H1 (cell line): ENCODE results near the gene SMTN. TPM values are rescaled to one million over a fixed set of nuclear protein-coding genes. Genes with fewer than 3 reads are reported as not detected.

Experiments
- CBX8 ChIP-seq: fragments of 300-800, 300-1000 bp; sonication (generic); IDR thresholded peaks from 2 replicates; pipeline ENCODE4 v1.7.1; 2016; ENCODE audit warnings: low read depth, low read length, borderline replicate concordance
- CHD1 ChIP-seq: IDR thresholded peaks from 2 replicates; pipeline ENCODE4 v1.6.1; 2012; ENCODE audit warnings: low read depth, low read length, improper control_type of control experiment
- CHD7 ChIP-seq: fragments of 300-600 bp; sonication (generic); IDR thresholded peaks from 2 replicates; pipeline ENCODE4 v1.7.1; 2012; ENCODE audit warnings: low read length, moderate library complexity, mild to moderate bottlenecking, inconsistent platforms; ENCODE audit not compliant: insufficient replicate concordance
- MAFK ChIP-seq: IDR thresholded peaks from 2 replicates; pipeline ENCODE4 v1.6.1; 2012; ENCODE audit warnings: low read depth, mild to moderate bottlenecking, improper control_type of control experiment, low read length
- POLR2A ChIP-seq, 2 experiments: IDR thresholded peaks; 1 replicate in 1 of 2; 2 replicates in 1 of 2; pipeline ENCODE4 v1.6.1; 2011; ENCODE audit warnings: low read depth in 2 of 2, low read length in 2 of 2, mild to moderate bottlenecking in 2 of 2; ENCODE audit errors: control extremely low read depth in 1 of 2
- POU5F1 ChIP-seq: IDR thresholded peaks from 2 replicates; pipeline ENCODE4 v1.6.1; 2011; ENCODE audit warnings: low read depth, mild to moderate bottlenecking, low read length, moderate library complexity
- RAD21 ChIP-seq, 2 experiments: IDR thresholded peaks in 1 of 2; conservative IDR thresholded peaks in 1 of 2; 2 replicates each; pipeline ENCODE4 v1.6.1; 2011; ENCODE audit warnings: low read depth in 2 of 2, low read length in 2 of 2, improper control_type of control experiment in 1 of 2, inconsistent platforms in 1 of 2, mild to moderate bottlenecking in 1 of 2, moderate library complexity in 1 of 2
- SIN3A ChIP-seq, 2 experiments: IDR thresholded peaks in 1 of 2; conservative IDR thresholded peaks in 1 of 2; 2 replicates each; pipeline ENCODE4 v1.6.1; 2011 to 2012; ENCODE audit warnings: low read length in 2 of 2, improper control_type of control experiment in 1 of 2, low read depth in 1 of 2, mild to moderate bottlenecking in 1 of 2
- polyA plus RNA-seq, 7 experiments: library from polyadenylated mRNA; depleted of rRNA in 3 of 7; stranded (reverse) in 5 of 7; unstranded in 2 of 7; fragments of >200 nt in 5 of 7; fragments of 200-250 nt in 2 of 7; gene quantifications; 1 replicate in 5 of 7; 2 replicates in 1 of 7; 4 replicates in 1 of 7; pipeline versions ENCODE4 v1.2.1 to v1.2.3, GENCODE V29; 2011 to 2013; ENCODE audit warnings: missing spikeins in 2 of 7, mixed read lengths in 2 of 7
- total RNA-seq: library from RNA; stranded (reverse); fragmentation: NEBNext Ultra II Directional; extraction: Animal tissue kit (Norgen Biotek cat#: 25700); gene quantifications from 2 replicates; pipeline ENCODE4 v1.2.1, GENCODE V29; 2021
- TF ChIP-seq, protein P1 (sequence below): IDR thresholded peaks from 2 replicates; pipeline ENCODE4 v1.6.1; 2012; ENCODE audit warnings: inconsistent platforms

The SMTN gene
- total and polyA plus RNA-seq, 2 of the 8 experiments (the other 6 are each of a cell fraction or from before 2014, with no cell fraction given): 12.3 to 20.8 TPM

DNA sequence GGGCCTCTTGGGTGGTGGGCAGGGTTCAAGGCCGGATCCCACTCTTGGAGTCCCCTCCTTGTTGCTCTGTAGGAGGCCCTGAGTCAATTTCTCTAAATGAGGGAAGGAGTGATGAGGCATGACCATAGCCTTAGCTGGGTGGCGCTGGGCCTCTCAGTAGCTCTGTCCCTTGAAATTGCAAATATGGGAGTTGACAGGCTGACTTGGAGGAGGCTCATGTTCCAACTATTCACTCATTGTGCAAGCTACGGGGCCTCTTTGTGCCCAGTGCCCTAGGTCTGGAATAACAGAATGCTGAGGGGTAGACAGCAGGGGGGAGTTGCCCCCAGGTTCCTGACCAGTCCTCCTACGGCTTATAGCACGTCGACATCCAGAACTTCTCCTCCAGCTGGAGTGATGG is 18.3 kb downstream of the SMTN start (continued):
- TF ChIP-seq CHD7 (no peak), CHD1 (no peak), POU5F1 (no peak), POLR2A (IDR thresholded peaks at IDR 0.05; ENCODE audit: control extremely low read depth in 1 of 2, low read depth in 2 of 2, low read length in 2 of 2) (no peak), MAFK (no peak), SIN3A (conservative IDR thresholded peaks at IDR 0.05 in 1 of 2, IDR thresholded peaks at IDR 0.05 in 1 of 2; ENCODE audit: low read depth in 1 of 2, low read length in 2 of 2) (no peak), RAD21 (IDR thresholded peaks at IDR 0.05 in 1 of 2, conservative IDR thresholded peaks at IDR 0.05 in 1 of 2; ENCODE audit: low read depth in 2 of 2, low read length in 2 of 2) (no peak), CBX8 (no peak)
- TF ChIP-seq, protein P1, sequence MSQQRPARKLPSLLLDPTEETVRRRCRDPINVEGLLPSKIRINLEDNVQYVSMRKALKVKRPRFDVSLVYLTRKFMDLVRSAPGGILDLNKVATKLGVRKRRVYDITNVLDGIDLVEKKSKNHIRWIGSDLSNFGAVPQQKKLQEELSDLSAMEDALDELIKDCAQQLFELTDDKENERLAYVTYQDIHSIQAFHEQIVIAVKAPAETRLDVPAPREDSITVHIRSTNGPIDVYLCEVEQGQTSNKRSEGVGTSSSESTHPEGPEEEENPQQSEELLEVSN: no peak
- TF ChIP-seq, all 59 proteins: peak for 0
